Left colon (tissue), 2 donors: ENCODE measurements around the gene FRMD4A. TPM values are rescaled to one million over a fixed set of nuclear protein-coding genes. Genes with fewer than 3 reads are reported as not detected.

Experiments used
- ATAC-seq: fragments of 200-7000 bp; cut with Tn5 transposase; one replicate; pipeline ENCODE4 v1.9.1; 2020; ENCODE audit warnings: mild to moderate bottlenecking, moderate library complexity
- DNase-seq, 2 donors: peaks; one replicate each; pipeline ENCODE4 v3.0.0-alpha.2; 2020
- intact Hi-C, 2 donors: fragments of 100-400 bp; cut with DNase I in 1 of 2; cut with micrococcal nuclease in 1 of 2; formaldehyde crosslinking; loops; one replicate each; pipeline versions ENCODE4 v1.11.2 to v1.14.0; 2022; cut with DNase I, micrococcal nuclease
- total RNA-seq, 2 donors: library from RNA; stranded (reverse); fragmentation: NEBNext Ultra II Directional; extraction: Animal tissue kit (Norgen Biotek cat#: 25700); gene quantifications; one replicate each; pipeline ENCODE4 v1.2.1, GENCODE V29; 2021
- donor health status: DM: no; HTN: no; CAD: no.
- donor health status: DM: yes; HTN: yes; CAD: no.

The FRMD4A gene
- total RNA-seq, 2 donors from 2014 or later = 5.1 to 11.2 TPM

DNA sequence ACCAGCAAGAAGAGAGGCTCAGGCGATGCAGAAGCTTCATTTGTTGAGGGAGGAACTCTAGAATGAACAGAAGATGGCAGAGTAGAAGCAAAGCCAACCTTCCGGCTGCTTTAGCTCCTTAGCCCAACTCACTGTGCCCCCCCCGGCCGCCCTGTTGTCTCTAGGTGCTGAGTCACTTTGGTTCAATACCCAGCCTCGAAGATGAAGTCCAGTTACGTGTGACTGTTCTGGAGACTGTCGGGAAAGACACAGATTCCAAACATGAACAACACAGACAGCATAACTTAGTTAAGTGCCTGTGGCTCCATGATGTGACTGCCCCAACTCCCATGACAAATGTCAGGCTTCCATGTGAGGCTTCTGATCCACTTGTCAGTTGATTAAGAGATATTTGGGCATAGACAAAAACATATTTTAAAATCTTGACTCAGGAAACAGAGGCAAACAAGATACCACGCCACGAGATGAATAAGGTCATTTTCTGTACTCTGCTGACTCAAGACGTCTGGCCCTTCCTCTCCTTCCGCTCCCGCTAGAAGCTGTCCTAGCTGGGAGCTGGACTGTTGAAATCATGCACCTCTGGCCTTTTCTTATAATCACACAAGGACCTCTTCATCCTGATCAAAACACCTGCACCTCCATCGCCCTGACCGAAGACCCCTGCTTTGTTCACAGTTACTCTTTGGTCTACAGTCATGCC, 199.3 kb downstream of the FRMD4A start:
- DNase-seq (no peak), ATAC-seq (no peak)
- intact Hi-C loops = no loop called here

DNA sequence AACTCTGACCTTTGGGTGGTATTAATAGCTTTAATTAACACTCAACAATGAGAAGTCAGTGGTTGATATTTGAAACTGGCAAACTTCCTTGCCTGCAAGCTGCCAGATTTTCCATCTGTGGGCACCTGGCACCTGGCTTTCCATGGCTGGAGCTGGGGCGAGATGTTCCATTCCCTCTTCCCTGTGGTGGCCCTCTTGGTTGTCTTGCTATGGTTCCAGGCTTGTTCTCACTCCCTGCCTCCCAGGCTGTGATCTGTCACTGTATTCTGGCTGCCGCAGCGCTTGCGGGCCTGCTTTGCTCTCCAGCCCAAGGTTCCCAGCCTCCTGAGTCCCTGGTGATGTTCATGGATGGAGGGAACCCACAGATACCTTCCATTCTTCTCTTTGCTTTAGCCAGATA, 201.0 kb downstream of the FRMD4A start:
- no peak for DNase-seq

DNA sequence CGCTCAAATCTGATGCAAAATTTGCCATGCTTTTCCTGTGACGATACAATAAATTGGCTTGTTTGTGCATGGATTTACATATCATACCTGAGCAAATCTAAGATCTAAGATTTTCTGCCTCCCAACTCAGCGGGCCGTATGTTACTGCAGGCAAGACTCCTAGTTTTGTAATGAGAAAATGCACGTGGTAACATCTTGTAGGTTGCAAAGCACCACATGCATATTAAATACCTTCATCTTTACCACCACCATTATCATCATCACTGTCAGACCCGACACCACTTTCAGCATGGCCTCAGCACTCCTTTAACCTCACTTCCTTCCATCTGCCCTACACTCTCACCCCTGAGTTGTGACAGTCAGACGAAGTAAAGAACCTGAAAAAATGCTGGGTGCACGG, 202.2 kb downstream of the FRMD4A start:
- intact Hi-C loops = no loop called here
- DNase-seq = no peak

More for the DNA sequence above, 201.0 kb downstream of the FRMD4A start:
- intact Hi-C loops = no loop called here
- ATAC-seq = no peak

DNA sequence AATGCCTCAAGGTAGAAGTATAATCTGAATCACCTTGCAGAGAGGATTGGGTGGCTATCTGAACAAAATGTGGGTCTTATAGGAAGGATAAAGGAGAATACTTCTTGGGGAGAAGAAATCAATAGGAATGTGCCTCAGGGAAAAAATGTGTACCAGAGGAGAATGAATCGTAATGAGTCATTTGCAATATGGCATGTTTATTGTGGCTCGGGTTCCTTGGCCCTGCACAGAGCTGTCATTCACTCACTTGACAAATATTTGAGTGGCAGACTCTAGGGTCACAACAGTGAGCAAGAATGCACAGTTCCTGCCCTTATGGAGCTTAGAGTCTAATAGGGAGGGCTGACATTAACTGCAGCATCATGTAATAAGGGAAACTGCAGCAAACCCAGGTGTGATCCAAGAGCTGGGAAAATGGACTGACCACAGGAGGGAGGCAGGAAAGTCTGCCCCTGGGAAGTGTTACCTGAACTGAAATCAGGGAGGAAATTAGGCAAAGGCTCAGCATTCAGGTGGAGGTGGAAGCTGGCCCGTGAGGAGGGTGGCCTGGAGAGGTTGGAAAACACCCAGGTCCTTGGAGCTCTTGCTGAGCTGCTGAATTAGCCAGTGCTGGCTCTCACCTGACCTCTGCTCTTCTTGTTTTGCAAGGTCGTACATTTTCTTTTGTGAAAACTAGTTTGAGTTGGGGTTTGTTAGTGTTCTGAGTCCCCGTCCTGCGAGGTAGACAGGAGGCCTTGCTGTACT, 203.9 kb downstream of the FRMD4A start:
- no peak for ATAC-seq
- intact Hi-C loops = no loop called here
- no peak for DNase-seq

More for the DNA sequence above, 202.2 kb downstream of the FRMD4A start:
- ATAC-seq = no peak

DNA sequence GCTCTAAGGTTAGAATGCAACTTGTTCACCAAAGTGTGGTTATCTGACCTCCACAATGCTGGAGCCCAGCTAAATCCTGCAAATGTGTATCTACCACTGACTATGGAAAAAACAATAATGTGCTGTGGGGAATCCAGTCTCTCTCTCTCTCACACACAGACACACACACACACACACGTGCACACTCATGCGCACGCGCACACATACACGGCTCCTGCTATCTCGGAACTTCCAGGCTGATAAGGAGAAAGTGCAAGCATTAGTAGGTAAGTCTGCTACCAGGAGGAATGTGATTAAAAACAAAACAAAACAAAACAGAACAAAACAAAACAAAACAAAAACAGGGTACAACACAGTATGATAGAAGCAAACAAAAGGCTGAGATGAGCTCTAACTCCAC, 205.2 kb downstream of the FRMD4A start:
- no peak for ATAC-seq
- intact Hi-C loops = no loop called here

DNA sequence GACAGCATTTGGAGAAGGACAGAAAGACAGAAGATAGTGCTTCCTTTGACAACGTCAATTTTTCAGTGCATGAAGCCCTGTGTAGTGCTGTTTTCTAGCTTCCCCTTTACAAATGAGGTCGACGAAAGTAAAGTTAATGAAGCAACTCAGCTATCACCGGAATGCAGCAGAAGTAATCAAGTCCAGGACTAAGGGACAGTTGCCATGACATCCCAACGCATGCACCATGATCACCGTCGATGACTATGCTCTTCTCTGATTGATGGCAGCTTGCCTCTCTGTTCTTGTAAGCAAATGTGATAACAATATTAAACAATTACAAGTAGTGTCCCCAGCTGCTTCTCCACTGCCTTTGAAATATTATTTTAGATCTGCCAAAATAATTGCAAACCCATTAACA, 205.8 kb downstream of the FRMD4A start:
- no peak for DNase-seq
- no peak for ATAC-seq
- intact Hi-C loops = no loop called here

More for the DNA sequence above, 205.2 kb downstream of the FRMD4A start:
- DNase-seq = no peak

DNA sequence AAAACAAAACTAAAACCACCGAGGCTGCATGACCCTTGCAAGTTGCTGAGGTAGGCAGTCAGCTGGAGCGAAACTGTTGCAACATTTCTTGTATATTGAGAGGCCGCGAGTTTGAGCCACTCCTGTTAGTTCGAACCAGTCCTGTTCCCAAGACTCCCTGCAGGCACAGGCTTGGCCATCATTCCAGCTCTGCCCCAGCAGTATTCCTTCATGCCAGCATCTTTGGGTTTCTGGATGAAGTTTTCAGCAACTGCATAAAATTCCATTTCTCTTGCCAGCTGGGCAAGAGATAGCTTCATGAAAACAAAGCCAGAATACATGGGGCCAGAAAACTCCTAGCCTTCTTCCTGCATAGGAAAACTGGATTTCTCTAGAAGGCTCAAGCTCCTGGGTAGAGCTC, 207.6 kb downstream of the FRMD4A start:
- DNase-seq (no peak), ATAC-seq (no peak)
- intact Hi-C loops = no loop called here

DNA sequence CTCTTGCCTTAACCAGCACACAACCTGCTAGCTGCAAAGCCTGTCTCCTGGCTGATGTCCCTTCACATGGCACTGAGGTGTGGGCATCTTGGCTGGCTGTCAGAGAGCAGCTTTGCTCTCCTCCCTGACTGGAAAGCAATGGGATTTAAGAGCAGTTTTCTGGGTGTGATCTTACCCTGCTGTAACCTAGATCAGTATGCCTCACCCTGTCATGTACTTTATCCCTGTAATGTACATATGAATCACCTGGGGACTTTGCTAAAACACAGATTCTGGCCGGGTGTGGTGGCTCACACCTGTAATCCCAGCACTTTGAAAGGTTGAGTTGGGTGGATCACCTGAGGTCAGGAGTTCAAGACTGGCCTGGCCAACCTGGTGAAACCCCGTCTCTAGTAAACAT, 209.9 kb downstream of the FRMD4A start:
- intact Hi-C loops = no loop called here
- ATAC-seq (no peak), DNase-seq (no peak)

DNA sequence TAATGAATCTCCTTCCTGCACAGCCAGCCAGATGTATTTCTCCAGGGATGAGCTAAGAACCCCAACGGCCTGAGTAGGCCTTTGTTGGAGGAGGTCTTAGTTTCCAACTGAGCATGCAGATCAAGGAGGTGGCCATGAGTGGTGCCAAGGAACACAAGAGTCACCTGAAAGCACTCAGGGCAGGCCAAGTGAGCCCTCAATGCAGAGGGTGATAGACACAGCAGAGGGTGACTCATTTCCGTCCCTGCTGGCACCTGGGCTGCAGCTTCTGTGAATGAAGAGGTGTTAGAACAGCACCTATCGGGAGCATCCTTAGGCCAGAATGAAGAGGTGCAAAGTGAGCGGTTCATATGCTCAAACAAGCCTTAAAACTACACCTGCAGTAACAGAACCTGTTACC, 211.8 kb downstream of the FRMD4A start:
- intact Hi-C loops = no loop called here
- DNase-seq (no peak), ATAC-seq (no peak)

DNA sequence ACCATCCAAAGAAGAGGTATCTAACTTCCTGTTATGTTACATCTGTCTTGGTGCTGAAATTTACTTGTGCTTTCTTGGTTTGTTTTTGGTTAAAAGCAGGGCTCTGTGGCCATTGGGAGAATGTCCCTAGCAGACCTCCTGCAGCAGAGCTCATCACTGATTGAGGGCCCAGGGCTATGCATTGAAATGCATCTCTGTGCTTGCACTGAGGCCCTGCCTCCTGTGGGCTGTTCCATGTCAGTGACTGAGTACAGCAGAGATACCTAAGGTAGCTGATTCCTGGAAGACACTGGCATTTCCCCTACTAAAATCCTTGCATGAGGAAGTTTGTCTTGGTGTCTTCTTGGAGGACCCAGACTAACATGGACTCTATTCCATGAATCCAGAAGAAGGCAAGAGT, 213.9 kb downstream of the FRMD4A start:
- no peak for DNase-seq
- ATAC-seq = no peak
- intact Hi-C loops = no loop called here

DNA sequence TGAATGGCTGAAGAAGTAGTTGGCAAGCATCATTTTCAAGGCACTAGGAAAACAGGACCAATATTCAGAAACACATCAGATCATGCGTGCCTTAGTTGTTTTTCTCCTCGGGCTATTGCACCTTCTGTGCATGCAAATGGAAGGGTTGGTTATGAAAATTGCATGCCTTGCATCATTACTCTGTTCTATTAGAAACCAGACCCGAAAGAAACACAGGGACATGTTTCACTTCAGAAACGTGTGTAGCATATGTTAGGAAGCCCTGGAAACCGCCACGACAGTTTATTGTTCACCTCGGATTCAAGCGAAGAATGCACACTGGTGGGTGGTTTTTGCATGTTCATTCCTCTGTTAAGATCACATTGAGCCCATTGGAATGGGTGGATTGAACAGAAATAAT, 214.7 kb downstream of the FRMD4A start:
- DNase-seq (no peak), ATAC-seq (no peak)
- intact Hi-C loops = no loop called here

DNA sequence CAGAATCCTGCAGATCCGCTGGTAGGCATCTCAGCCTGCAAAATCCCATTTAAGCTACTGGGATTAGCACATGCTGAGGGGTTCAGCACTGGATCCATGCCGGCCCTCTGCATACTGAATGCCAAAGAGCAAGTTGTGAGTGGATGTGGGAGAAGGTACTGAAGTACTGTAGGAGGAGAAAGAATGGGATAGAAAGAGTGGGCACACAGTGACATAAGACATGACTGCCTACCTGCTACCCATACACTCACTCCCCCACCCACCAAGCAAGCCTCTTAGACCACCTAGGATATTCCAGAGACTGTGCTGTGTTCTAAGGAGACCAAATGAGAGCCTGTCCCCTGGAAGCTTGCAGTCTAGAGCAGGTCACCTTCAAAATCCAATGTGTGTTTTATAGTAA, 215.9 kb downstream of the FRMD4A start:
- intact Hi-C loops = no loop called here
- no peak for DNase-seq
- no peak for ATAC-seq

DNA sequence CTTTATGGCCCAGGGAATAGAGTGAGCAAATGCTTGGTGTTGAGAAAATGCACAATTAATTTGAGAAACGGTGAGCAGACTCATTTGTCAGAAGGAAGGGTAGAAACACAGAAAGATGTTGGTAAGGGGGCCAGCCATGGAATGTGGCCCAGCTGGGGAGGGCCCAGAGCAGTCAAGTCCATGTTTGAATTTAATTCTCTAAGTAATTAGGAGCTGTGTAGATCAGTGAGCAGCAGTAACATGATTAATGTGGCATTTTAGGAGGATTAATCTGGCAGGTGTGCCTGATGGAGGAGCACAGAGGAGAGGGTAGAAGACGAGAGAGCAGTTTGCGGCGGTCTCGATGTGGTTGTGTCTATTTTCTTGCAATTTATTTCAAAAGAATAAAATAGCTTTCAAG, 218.7 kb downstream of the FRMD4A start:
- no peak for DNase-seq

DNA sequence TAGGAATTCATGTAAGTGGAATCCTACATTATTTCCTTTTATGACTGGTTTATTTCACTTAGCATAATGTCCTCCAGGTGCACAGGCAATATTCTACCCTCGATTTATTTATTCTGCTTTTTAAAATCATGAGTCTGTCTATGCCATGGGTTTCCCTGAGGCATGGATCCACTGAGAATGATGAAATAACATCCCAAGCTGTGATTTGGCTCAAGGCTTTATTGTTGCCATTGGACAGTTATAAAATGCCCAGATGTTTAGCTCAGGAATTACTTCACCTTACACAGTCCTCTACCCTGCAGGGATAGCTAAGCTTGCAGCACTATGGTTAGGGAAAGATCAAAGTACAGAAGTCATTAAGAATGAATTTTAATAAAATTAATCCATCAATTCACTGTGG, 219.5 kb downstream of the FRMD4A start:
- DNase-seq (no peak), ATAC-seq (no peak)
- intact Hi-C loops = no loop called here

More for the DNA sequence above, 218.7 kb downstream of the FRMD4A start:
- intact Hi-C loops = no loop called here
- ATAC-seq = no peak

DNA sequence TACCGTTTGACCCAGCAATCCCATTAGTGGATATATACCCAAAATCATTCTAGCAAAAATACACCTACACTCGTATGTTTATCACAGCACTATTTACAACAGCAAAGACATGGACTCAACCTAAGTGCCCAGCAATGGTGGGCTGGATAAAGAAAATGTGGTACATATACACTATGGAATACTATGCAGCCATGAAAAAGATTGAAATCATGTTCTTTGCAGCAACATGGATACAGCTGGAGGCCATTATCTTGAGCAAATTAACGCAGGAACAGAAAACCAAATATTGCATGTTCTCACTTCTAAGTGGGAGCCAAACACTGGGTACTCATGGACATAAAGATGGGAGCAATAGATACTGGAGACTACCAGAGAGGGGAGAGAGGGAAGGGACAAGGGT, 223.9 kb downstream of the FRMD4A start:
- no peak for DNase-seq
- no peak for ATAC-seq
- intact Hi-C loops = no loop called here

DNA sequence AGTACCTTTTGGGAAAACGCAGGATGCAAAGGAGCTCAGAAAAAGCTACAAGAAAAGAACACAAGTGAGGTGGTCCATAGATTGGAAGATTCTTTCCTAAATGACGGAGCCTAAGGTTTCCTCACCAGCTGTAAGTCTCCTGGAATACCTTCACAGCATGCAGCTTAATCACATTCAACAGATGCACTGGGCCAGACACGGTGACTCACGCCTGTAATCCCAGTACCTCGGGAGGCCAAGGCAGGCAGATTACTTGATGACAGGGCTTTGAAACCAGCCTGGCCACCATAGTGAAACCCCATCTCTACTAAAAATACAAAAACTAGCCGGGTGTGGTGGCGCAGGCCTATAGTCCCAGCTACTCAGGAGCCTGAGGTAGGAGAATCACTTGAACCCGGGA, 228.7 kb downstream of the FRMD4A start:
- ATAC-seq (no peak), DNase-seq (no peak)
- intact Hi-C loops = no loop called here

DNA sequence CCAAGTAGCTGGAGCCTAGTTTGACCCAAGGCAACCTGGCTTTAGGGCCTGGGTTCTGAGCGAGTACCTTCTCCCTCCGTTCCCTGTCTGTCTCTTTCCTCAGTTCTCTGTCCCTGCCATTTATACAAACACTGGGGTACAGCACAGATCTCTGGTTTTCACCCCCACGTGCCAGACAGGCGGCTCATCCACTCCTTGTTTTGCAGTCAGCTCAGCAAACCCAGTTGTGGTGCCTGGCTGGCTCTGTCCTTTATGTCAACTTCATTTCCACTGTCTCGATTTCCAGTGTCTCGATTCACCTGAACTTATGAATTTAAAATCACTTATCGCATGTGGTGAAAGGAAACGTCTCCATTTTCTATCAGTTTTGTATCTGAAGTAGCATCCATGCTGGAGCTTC, 230.8 kb downstream of the FRMD4A start:
- no peak for ATAC-seq
- intact Hi-C loops = no loop called here

DNA sequence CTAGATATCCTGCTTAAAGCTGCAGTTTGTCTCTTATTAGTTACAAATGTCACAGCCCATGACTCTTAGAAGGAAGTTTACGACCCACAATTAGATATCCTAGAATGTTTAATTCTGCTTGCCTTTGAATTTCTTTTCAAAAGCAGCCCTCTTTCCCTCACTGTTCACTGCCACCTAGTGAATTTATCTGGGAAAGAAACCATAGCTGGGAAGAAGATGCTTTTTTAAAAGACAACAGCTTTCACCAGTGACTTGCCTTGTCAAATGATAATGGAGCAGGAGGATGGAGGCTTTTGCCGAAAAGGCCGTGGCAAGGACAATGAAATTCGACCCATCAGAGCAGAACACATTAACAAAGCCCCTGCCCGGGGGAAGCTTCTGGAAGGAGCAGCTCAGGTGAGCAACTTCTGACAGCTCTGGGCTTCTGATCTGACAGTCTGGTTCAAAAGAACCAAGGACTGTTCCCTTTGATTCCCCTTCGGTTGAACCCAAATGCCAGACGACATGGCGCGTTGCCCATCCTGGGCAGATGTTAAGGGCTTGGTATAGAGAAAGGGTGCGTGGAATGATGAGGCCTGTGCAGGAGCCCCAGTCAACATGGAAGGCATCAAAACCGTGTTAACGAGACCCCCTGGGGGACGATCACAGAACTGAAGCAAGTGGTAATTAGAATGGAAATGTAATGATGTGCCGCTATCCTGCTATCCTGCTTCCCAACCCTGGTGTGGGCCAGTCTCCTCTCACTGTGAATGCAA, 236.8 kb downstream of the FRMD4A start:
- DNase-seq (no peak), ATAC-seq (no peak)
- intact Hi-C loops = loop anchor here in 1 of 2 donors (5.0 kb wide), 1 partner anchor 307 kb away; no protein-coding TSS in a partner anchor

More for the DNA sequence above, 230.8 kb downstream of the FRMD4A start:
- DNase-seq = no peak

DNA sequence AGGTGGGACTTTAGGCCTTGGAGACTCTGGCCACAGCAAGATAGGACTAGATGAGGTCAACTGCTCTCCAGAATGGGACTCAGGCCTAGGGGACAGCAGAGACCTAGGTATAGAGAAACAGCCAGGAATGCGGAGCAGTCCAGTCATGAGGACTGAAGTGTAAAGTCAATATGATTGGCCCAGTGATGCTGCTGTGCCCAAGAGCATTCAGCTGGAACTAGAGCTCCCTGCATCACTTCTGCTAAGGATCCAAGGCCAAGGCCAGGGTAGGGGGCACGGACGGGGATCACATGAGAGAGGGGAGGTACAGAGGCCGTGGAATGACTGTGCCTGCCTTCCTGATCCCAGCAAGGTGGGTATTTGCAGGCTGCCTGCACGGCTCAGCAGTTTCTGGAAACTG, 237.9 kb downstream of the FRMD4A start:
- DNase-seq = no peak
- no peak for ATAC-seq
- intact Hi-C loops = loop anchor here in 1 of 2 donors (5.0 kb wide), 1 partner anchor 305 kb away; no protein-coding TSS in a partner anchor
